HepG2 (cell line): ENCODE results near the gene SMPD1. TPM values are rescaled to one million over a fixed set of nuclear protein-coding genes. Genes with fewer than 3 reads are reported as not detected.

Experiments
- ESRRA ChIP-seq: sonication (generic); formaldehyde crosslinking; IDR thresholded peaks from 2 replicates; pipeline ENCODE4 v1.5.1; 2020; ENCODE audit warnings: mild to moderate bottlenecking, low read depth, missing genetic modification reagents
- ETV5 ChIP-seq: IDR thresholded peaks from 2 replicates; pipeline ENCODE4 v1.6.1; 2018; ENCODE audit warnings: missing biosample characterization, missing genetic modification reagents, inconsistent platforms, borderline replicate concordance
- HOXA7 ChIP-seq: sonication (generic); formaldehyde crosslinking; IDR thresholded peaks from 2 replicates; pipeline ENCODE4 v1.8.1; 2022; ENCODE audit warnings: mild to moderate bottlenecking, missing genetic modification reagents, moderate library complexity
- MED13 ChIP-seq: sonication (generic); formaldehyde crosslinking; IDR thresholded peaks from 2 replicates; pipeline ENCODE4 v1.5.0; 2020; ENCODE audit warnings: missing genetic modification reagents
- MEF2D ChIP-seq: sonication (generic); formaldehyde crosslinking; IDR thresholded peaks from 2 replicates; pipeline ENCODE4 v1.5.1; 2020; ENCODE audit warnings: mild to moderate bottlenecking, missing genetic modification reagents
- MZF1 ChIP-seq: sonication (generic); formaldehyde crosslinking; IDR thresholded peaks from 2 replicates; pipeline ENCODE4 v1.8.1; 2023; ENCODE audit warnings: mild to moderate bottlenecking, missing genetic modification reagents, borderline replicate concordance
- PAWR ChIP-seq: sonication (generic); formaldehyde crosslinking; IDR thresholded peaks from 2 replicates; pipeline ENCODE4 v1.4.0; 2020; ENCODE audit warnings: missing genetic modification reagents, mild to moderate bottlenecking, borderline replicate concordance
- PPARG ChIP-seq: conservative IDR thresholded peaks from 2 replicates; pipeline ENCODE4 v1.6.1; 2016; ENCODE audit warnings: missing biosample characterization, missing genetic modification reagents
- RORA ChIP-seq: sonication (generic); formaldehyde crosslinking; IDR thresholded peaks from 2 replicates; pipeline ENCODE4 v1.5.0; 2020; ENCODE audit warnings: mild to moderate bottlenecking, missing genetic modification reagents, moderate library complexity
- SAP130 ChIP-seq: IDR thresholded peaks from 2 replicates; pipeline ENCODE4 v1.6.1; 2016; ENCODE audit warnings: low read depth
- SCMH1 ChIP-seq: sonication (generic); formaldehyde crosslinking; IDR thresholded peaks from 2 replicates; pipeline ENCODE4 v1.9.0; 2021; ENCODE audit warnings: missing genetic modification reagents, mild to moderate bottlenecking, borderline replicate concordance
- SKI ChIP-seq: fragments of 450-650 bp; IDR thresholded peaks from one replicate; pipeline ENCODE4 v1.6.1; 2018; ENCODE audit warnings: mild to moderate bottlenecking; ENCODE audit not compliant: partially characterized antibody
- ZBTB20 ChIP-seq: sonication (generic); formaldehyde crosslinking; IDR thresholded peaks from 2 replicates; pipeline ENCODE4 v1.8.1; 2023; ENCODE audit warnings: missing genetic modification reagents, low read depth, mild to moderate bottlenecking, borderline replicate concordance
- ZNF292 ChIP-seq: sonication (generic); formaldehyde crosslinking; IDR thresholded peaks from 2 replicates; pipeline ENCODE4 v1.8.1; 2022; ENCODE audit warnings: mild to moderate bottlenecking, low read depth, missing genetic modification reagents, borderline replicate concordance
- ZNF331 ChIP-seq: sonication (generic); formaldehyde crosslinking; IDR thresholded peaks from 2 replicates; pipeline ENCODE4 v1.4.0; 2020; ENCODE audit warnings: missing genetic modification reagents
- ZNF33A ChIP-seq: sonication (generic); formaldehyde crosslinking; IDR thresholded peaks from 2 replicates; pipeline ENCODE4 v1.5.1; 2020; ENCODE audit warnings: missing genetic modification reagents, mild to moderate bottlenecking, moderate library complexity, borderline replicate concordance
- ZNF432 ChIP-seq: sonication (generic); formaldehyde crosslinking; IDR thresholded peaks from 2 replicates; pipeline ENCODE4 v1.5.0; 2020; ENCODE audit warnings: missing genetic modification reagents, mild to moderate bottlenecking, borderline replicate concordance
- ZNF737 ChIP-seq: sonication (generic); formaldehyde crosslinking; IDR thresholded peaks from 2 replicates; pipeline ENCODE4 v1.5.0; 2020; ENCODE audit warnings: missing genetic modification reagents, mild to moderate bottlenecking, borderline replicate concordance
- ZNF776 ChIP-seq: sonication (generic); formaldehyde crosslinking; IDR thresholded peaks from 2 replicates; pipeline ENCODE4 v1.4.0; 2020; ENCODE audit warnings: mild to moderate bottlenecking, missing genetic modification reagents
- polyA plus RNA-seq, 8 experiments: library from polyadenylated mRNA; depleted of rRNA in 3 of 8; stranded (reverse) in 7 of 8; unstranded in 1 of 8; fragments of >200 nt; fragmentation: Illumina TruSeq in 4 of 8; extraction: Trizol in 4 of 8; gene quantifications; 2 replicates each; pipeline versions ENCODE4 v1.2.1 to v1.2.3, GENCODE V29; 2011 to 2016; ENCODE audit warnings: low read depth in 4 of 8, missing spikeins in 1 of 8, mixed read lengths in 1 of 8; ENCODE audit not compliant: insufficient read depth in 1 of 8
- total RNA-seq, 5 experiments: library from RNA; depleted of rRNA; stranded (reverse); fragments of >200 nt; fragmentation: Illumina TruSeq; extraction: Trizol; gene quantifications; 2 replicates each; pipeline ENCODE4 v1.2.3, GENCODE V29; 2016; ENCODE audit warnings: low read depth in 1 of 5
- TF ChIP-seq, protein P1 (sequence below): sonication (generic); formaldehyde crosslinking; IDR thresholded peaks from 2 replicates; pipeline ENCODE4 v1.4.0; 2020; ENCODE audit warnings: missing genetic modification reagents, borderline replicate concordance
- TF ChIP-seq, protein P2 (sequence below): sonication (generic); formaldehyde crosslinking; IDR thresholded peaks from 2 replicates; pipeline ENCODE4 v1.4.0; 2020; ENCODE audit warnings: low read depth, mild to moderate bottlenecking, missing genetic modification reagents
- TF ChIP-seq, protein P3 (sequence below): IDR thresholded peaks from 2 replicates; pipeline ENCODE4 v1.6.1; 2016; ENCODE audit warnings: mild to moderate bottlenecking, missing biosample characterization, missing genetic modification reagents
- TF ChIP-seq, protein P4 (sequence below): sonication (generic); formaldehyde crosslinking; IDR thresholded peaks from 2 replicates; pipeline ENCODE4 v1.4.0; 2020; ENCODE audit warnings: missing genetic modification reagents

Gene SMPD1
- total and polyA plus RNA-seq, 2 of the 13 experiments (the other 11 are each of a cell fraction or from before 2014, with no cell fraction given): 6.3 to 8.4 TPM

DNA sequence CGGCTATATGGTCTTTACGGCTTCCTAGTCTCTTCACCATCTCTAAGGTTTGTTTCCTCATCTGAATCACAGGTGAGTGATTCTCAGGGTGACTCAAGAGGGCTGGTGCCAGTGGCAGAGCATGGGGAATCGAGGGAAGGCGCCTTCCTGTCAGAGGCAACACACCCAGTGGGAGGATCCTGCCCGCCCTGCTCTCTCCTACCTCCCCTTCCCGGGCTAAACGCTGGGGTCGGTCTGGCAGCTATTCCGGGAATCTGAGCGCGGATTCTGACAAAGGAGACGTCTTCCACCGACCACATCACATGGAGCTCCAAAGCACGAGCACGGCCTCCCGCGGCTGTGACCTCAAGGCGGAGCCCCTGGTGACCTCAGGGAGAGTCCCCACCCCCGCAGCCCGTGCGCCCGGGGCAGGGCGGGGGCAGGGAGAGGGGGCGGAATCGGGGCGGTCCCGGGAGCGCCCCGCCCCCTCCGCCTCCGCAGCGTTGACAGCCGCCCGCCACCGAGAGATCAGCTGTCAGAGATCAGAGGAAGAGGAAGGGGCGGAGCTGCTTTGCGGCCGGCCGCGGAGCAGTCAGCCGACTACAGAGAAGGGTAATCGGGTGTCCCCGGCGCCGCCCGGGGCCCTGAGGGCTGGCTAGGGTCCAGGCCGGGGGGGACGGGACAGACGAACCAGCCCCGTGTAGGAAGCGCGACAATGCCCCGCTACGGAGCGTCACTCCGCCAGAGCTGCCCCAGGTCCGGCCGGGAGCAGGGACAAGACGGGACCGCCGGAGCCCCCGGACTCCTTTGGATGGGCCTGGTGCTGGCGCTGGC, at the start of gene SMPD1 (continued):
- TF ChIP-seq, protein P1, sequence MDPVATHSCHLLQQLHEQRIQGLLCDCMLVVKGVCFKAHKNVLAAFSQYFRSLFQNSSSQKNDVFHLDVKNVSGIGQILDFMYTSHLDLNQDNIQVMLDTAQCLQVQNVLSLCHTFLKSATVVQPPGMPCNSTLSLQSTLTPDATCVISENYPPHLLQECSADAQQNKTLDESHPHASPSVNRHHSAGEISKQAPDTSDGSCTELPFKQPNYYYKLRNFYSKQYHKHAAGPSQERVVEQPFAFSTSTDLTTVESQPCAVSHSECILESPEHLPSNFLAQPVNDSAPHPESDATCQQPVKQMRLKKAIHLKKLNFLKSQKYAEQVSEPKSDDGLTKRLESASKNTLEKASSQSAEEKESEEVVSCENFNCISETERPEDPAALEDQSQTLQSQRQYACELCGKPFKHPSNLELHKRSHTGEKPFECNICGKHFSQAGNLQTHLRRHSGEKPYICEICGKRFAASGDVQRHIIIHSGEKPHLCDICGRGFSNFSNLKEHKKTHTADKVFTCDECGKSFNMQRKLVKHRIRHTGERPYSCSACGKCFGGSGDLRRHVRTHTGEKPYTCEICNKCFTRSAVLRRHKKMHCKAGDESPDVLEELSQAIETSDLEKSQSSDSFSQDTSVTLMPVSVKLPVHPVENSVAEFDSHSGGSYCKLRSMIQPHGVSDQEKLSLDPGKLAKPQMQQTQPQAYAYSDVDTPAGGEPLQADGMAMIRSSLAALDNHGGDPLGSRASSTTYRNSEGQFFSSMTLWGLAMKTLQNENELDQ: no peak
- TF ChIP-seq MEF2D: no peak
- TF ChIP-seq PPARG (CRISPR knock-in tag): no peak
- no peak for TF ChIP-seq ETV5 (CRISPR knock-in tag)
- peak; percentile 53; the same call in 1 of the 2 replicates for TF ChIP-seq ZNF776 (CRISPR knock-in tag)
- no peak for TF ChIP-seq ZNF432 (CRISPR knock-in tag)
- no peak for TF ChIP-seq PAWR (CRISPR knock-in tag)
- no peak for TF ChIP-seq ZNF292
- TF ChIP-seq HOXA7 (CRISPR knock-in tag): no peak
- no peak for TF ChIP-seq ZBTB20
- TF ChIP-seq, protein P2, sequence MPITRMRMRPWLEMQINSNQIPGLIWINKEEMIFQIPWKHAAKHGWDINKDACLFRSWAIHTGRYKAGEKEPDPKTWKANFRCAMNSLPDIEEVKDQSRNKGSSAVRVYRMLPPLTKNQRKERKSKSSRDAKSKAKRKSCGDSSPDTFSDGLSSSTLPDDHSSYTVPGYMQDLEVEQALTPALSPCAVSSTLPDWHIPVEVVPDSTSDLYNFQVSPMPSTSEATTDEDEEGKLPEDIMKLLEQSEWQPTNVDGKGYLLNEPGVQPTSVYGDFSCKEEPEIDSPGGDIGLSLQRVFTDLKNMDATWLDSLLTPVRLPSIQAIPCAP (CRISPR knock-in tag): no peak
- no peak; the same call in 1 of the 2 replicates for TF ChIP-seq ZNF33A
- no peak for TF ChIP-seq ZNF737 (CRISPR knock-in tag)
- no peak for TF ChIP-seq SCMH1 (CRISPR knock-in tag)
- TF ChIP-seq, protein P3, sequence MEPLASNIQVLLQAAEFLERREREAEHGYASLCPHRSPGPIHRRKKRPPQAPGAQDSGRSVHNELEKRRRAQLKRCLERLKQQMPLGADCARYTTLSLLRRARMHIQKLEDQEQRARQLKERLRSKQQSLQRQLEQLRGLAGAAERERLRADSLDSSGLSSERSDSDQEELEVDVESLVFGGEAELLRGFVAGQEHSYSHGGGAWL (CRISPR knock-in tag): no peak
- 0 out of 2 replicates have a peak, but pooled peaks have one; percentile 36 for TF ChIP-seq ESRRA (CRISPR knock-in tag)
- TF ChIP-seq MED13 (CRISPR knock-in tag): no peak
- TF ChIP-seq, protein P4, sequence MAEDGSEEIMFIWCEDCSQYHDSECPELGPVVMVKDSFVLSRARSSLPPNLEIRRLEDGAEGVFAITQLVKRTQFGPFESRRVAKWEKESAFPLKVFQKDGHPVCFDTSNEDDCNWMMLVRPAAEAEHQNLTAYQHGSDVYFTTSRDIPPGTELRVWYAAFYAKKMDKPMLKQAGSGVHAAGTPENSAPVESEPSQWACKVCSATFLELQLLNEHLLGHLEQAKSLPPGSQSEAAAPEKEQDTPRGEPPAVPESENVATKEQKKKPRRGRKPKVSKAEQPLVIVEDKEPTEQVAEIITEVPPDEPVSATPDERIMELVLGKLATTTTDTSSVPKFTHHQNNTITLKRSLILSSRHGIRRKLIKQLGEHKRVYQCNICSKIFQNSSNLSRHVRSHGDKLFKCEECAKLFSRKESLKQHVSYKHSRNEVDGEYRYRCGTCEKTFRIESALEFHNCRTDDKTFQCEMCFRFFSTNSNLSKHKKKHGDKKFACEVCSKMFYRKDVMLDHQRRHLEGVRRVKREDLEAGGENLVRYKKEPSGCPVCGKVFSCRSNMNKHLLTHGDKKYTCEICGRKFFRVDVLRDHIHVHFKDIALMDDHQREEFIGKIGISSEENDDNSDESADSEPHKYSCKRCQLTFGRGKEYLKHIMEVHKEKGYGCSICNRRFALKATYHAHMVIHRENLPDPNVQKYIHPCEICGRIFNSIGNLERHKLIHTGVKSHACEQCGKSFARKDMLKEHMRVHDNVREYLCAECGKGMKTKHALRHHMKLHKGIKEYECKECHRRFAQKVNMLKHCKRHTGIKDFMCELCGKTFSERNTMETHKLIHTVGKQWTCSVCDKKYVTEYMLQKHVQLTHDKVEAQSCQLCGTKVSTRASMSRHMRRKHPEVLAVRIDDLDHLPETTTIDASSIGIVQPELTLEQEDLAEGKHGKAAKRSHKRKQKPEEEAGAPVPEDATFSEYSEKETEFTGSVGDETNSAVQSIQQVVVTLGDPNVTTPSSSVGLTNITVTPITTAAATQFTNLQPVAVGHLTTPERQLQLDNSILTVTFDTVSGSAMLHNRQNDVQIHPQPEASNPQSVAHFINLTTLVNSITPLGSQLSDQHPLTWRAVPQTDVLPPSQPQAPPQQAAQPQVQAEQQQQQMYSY (CRISPR knock-in tag): no peak
- TF ChIP-seq MZF1 (CRISPR knock-in tag): no peak
- no peak for TF ChIP-seq ZNF331 (CRISPR knock-in tag)
- TF ChIP-seq SAP130 (CRISPR knock-in tag): peak; percentile 95
- peak; percentile 19 for TF ChIP-seq SKI
- no peak for TF ChIP-seq RORA
